Measurements from ENCODE around the gene ROBO1. TPM values are rescaled to one million over a fixed set of nuclear protein-coding genes. Genes with fewer than 3 reads are reported as not detected.
"Not testable (repeated sequence)": the region's sequence is repeated elsewhere in the genome, so short reads cannot be mapped to it uniquely, and the experiment has no call there.

The ROBO1 gene
- total and polyA plus RNA-seq, 4 donors: 68.8 to 181 (median 106) TPM

GRCh38 chr3:78728406-78729145, 1039.2 kb downstream of the ROBO1 start:
- H3K9me3 ChIP-seq (ENCODE audit: control insufficient read depth, insufficient read depth, low read length): no peaks in the 10 kb centered on the region
- H3K4me1 ChIP-seq (ENCODE audit: control insufficient read depth, insufficient read depth, low read length): peaks cover 3% of the 10 kb centered on the region
- H3K27me3 ChIP-seq (ENCODE audit: control insufficient read depth, insufficient read depth, low read length): no peaks in the 10 kb centered on the region
- peak; percentile 29 to 94 (median 52) for DNase-seq (ENCODE audit: low read depth in 4 of 6, low spot score in 6 of 6)
- no peaks in the 10 kb centered on the region for H3K36me3 ChIP-seq (ENCODE audit: control insufficient read depth, insufficient read depth, low read length)
- WGBS (ENCODE audit: insufficient coverage): 18% methylated on average over 3 of the region's 5 CpGs
- no peak overlapping the region for H3K27ac ChIP-seq (ENCODE audit: low read depth, low read length)
- H3K4me3 ChIP-seq (ENCODE audit: low read depth, low read length): no peak overlapping the region

- DNase-seq (ENCODE audit: low read depth in 4 of 6, low spot score in 6 of 6): no peak
- 83% methylated on average over 1 of the region's 3 CpGs for WGBS (ENCODE audit: insufficient coverage)
Measured at GRCh38 chr3:78726545-78726944, 1041.3 kb downstream of the ROBO1 start.

GRCh38 chr3:78725703-78726246, 1042.0 kb downstream of the ROBO1 start:
- DNase-seq (ENCODE audit: low read depth in 4 of 6, low spot score in 6 of 6): no peak
- H3K4me3 ChIP-seq (ENCODE audit: low read depth, low read length): no peak overlapping the region
- H3K27ac ChIP-seq (ENCODE audit: low read depth, low read length): no peak overlapping the region
- no peaks in the 10 kb centered on the region for H3K27me3 ChIP-seq (ENCODE audit: control insufficient read depth, insufficient read depth, low read length)
- no peaks in the 10 kb centered on the region for H3K36me3 ChIP-seq (ENCODE audit: control insufficient read depth, insufficient read depth, low read length)
- no CpG with 5 or more reads among the region's 2 CpGs for WGBS (ENCODE audit: insufficient coverage)
- peaks cover 3% of the 10 kb centered on the region for H3K4me1 ChIP-seq (ENCODE audit: control insufficient read depth, insufficient read depth, low read length)
- no peaks in the 10 kb centered on the region for H3K9me3 ChIP-seq (ENCODE audit: control insufficient read depth, insufficient read depth, low read length)

More at GRCh38 chr3:78726545-78726944, 1041.3 kb downstream of the ROBO1 start:
- no peaks in the 10 kb centered on the region for H3K27me3 ChIP-seq (ENCODE audit: control insufficient read depth, insufficient read depth, low read length)
- H3K9me3 ChIP-seq (ENCODE audit: control insufficient read depth, insufficient read depth, low read length): no peaks in the 10 kb centered on the region
- no peak overlapping the region for H3K4me3 ChIP-seq (ENCODE audit: low read depth, low read length)
- no peak overlapping the region for H3K27ac ChIP-seq (ENCODE audit: low read depth, low read length)
- H3K4me1 ChIP-seq (ENCODE audit: control insufficient read depth, insufficient read depth, low read length): peaks cover 3% of the 10 kb centered on the region
- no peaks in the 10 kb centered on the region for H3K36me3 ChIP-seq (ENCODE audit: control insufficient read depth, insufficient read depth, low read length)

GRCh38 chr3:78724859-78725258, 1042.9 kb downstream of the ROBO1 start:
- Histone ChIP-seq H3K27me3 (ENCODE audit: control insufficient read depth, insufficient read depth, low read length) (no peaks in the 10 kb centered on the region), H3K36me3 (ENCODE audit: control insufficient read depth, insufficient read depth, low read length) (no peaks in the 10 kb centered on the region), H3K4me1 (ENCODE audit: control insufficient read depth, insufficient read depth, low read length) (peaks cover 3% of the 10 kb centered on the region), H3K27ac (ENCODE audit: low read depth, low read length) (no peak overlapping the region), H3K4me3 (ENCODE audit: low read depth, low read length) (no peak overlapping the region), H3K9me3 (ENCODE audit: control insufficient read depth, insufficient read depth, low read length) (no peaks in the 10 kb centered on the region)
- no CpG with 5 or more reads among the region's 4 CpGs for WGBS (ENCODE audit: insufficient coverage)
- DNase-seq (ENCODE audit: low read depth in 4 of 6, low spot score in 6 of 6): no peak

GRCh38 chr3:78724364-78724763, 1043.4 kb downstream of the ROBO1 start:
- not testable (repeated sequence) for H3K4me1 ChIP-seq (ENCODE audit: control insufficient read depth, insufficient read depth, low read length); DNase-seq (ENCODE audit: low read depth in 4 of 6, low spot score in 6 of 6); H3K36me3 ChIP-seq (ENCODE audit: control insufficient read depth, insufficient read depth, low read length); H3K27ac ChIP-seq (ENCODE audit: low read depth, low read length); H3K4me3 ChIP-seq (ENCODE audit: low read depth, low read length); H3K9me3 ChIP-seq (ENCODE audit: control insufficient read depth, insufficient read depth, low read length); H3K27me3 ChIP-seq (ENCODE audit: control insufficient read depth, insufficient read depth, low read length)
- WGBS (ENCODE audit: insufficient coverage): 100% methylated on average over 1 of the region's 5 CpGs

- Histone ChIP-seq H3K27me3 (ENCODE audit: control insufficient read depth, insufficient read depth, low read length) (no peaks in the 10 kb centered on the region), H3K4me3 (ENCODE audit: low read depth, low read length) (no peak overlapping the region), H3K27ac (ENCODE audit: low read depth, low read length) (no peak overlapping the region), H3K36me3 (ENCODE audit: control insufficient read depth, insufficient read depth, low read length) (no peaks in the 10 kb centered on the region), H3K4me1 (ENCODE audit: control insufficient read depth, insufficient read depth, low read length) (no peaks in the 10 kb centered on the region), H3K9me3 (ENCODE audit: control insufficient read depth, insufficient read depth, low read length) (no peaks in the 10 kb centered on the region)
- WGBS (ENCODE audit: insufficient coverage): no CpG with 5 or more reads among the region's 1 CpG
- DNase-seq (ENCODE audit: low read depth in 4 of 6, low spot score in 6 of 6): no peak
Measured at GRCh38 chr3:78721771-78722543, 1045.8 kb downstream of the ROBO1 start.

GRCh38 chr3:78718707-78719106, 1049.1 kb downstream of the ROBO1 start:
- H3K36me3 ChIP-seq (ENCODE audit: control insufficient read depth, insufficient read depth, low read length): peaks cover 3% of the 10 kb centered on the region
- no peak for DNase-seq (ENCODE audit: low read depth in 4 of 6, low spot score in 6 of 6)
- no peaks in the 10 kb centered on the region for H3K9me3 ChIP-seq (ENCODE audit: control insufficient read depth, insufficient read depth, low read length)
- no peaks in the 10 kb centered on the region for H3K4me1 ChIP-seq (ENCODE audit: control insufficient read depth, insufficient read depth, low read length)
- no peaks in the 10 kb centered on the region for H3K27me3 ChIP-seq (ENCODE audit: control insufficient read depth, insufficient read depth, low read length)
- H3K27ac ChIP-seq (ENCODE audit: low read depth, low read length): no peak overlapping the region
- H3K4me3 ChIP-seq (ENCODE audit: low read depth, low read length): no peak overlapping the region

GRCh38 chr3:78717041-78717440, 1050.8 kb downstream of the ROBO1 start:
- 90% methylated on average over 2 of the region's 5 CpGs for WGBS (ENCODE audit: insufficient coverage)
- Histone ChIP-seq H3K36me3 (ENCODE audit: control insufficient read depth, insufficient read depth, low read length) (peaks cover 3% of the 10 kb centered on the region), H3K27me3 (ENCODE audit: control insufficient read depth, insufficient read depth, low read length) (no peaks in the 10 kb centered on the region), H3K9me3 (ENCODE audit: control insufficient read depth, insufficient read depth, low read length) (no peaks in the 10 kb centered on the region), H3K4me1 (ENCODE audit: control insufficient read depth, insufficient read depth, low read length) (no peaks in the 10 kb centered on the region), H3K27ac (ENCODE audit: low read depth, low read length) (no peak overlapping the region), H3K4me3 (ENCODE audit: low read depth, low read length) (no peak overlapping the region)
- DNase-seq (ENCODE audit: low read depth in 4 of 6, low spot score in 6 of 6): no peak

GRCh38 chr3:78712941-78713340, 1054.9 kb downstream of the ROBO1 start:
- Histone ChIP-seq H3K27ac (ENCODE audit: low read depth, low read length) (no peak overlapping the region), H3K27me3 (ENCODE audit: control insufficient read depth, insufficient read depth, low read length) (no peaks in the 10 kb centered on the region), H3K4me1 (ENCODE audit: control insufficient read depth, insufficient read depth, low read length) (no peaks in the 10 kb centered on the region), H3K9me3 (ENCODE audit: control insufficient read depth, insufficient read depth, low read length) (no peaks in the 10 kb centered on the region), H3K4me3 (ENCODE audit: low read depth, low read length) (no peak overlapping the region), H3K36me3 (ENCODE audit: control insufficient read depth, insufficient read depth, low read length) (peaks cover 3% of the 10 kb centered on the region)
- DNase-seq (ENCODE audit: low read depth in 4 of 6, low spot score in 6 of 6): no peak

- no peak for DNase-seq (ENCODE audit: low read depth in 4 of 6, low spot score in 6 of 6)
- Histone ChIP-seq H3K27me3 (ENCODE audit: control insufficient read depth, insufficient read depth, low read length) (no peaks in the 10 kb centered on the region), H3K4me1 (ENCODE audit: control insufficient read depth, insufficient read depth, low read length) (no peaks in the 10 kb centered on the region), H3K9me3 (ENCODE audit: control insufficient read depth, insufficient read depth, low read length) (no peaks in the 10 kb centered on the region), H3K27ac (ENCODE audit: low read depth, low read length) (no peak overlapping the region), H3K36me3 (ENCODE audit: control insufficient read depth, insufficient read depth, low read length) (peaks cover 3% of the 10 kb centered on the region), H3K4me3 (ENCODE audit: low read depth, low read length) (no peak overlapping the region)
- no CpG with 5 or more reads among the region's 4 CpGs for WGBS (ENCODE audit: insufficient coverage)
Measured at GRCh38 chr3:78712270-78712669, 1055.5 kb downstream of the ROBO1 start.

Data from spinal cord (tissue), 10 donors.